ENCODE results near the gene COA1. TPM values are rescaled to one million over a fixed set of nuclear protein-coding genes. Genes with fewer than 3 reads are reported as not detected.
A peak's percentile ranks its signal among the peaks of the same experiment; 100 is the strongest.

Gene COA1
- total and polyA plus RNA-seq, 7 experiments from 2014 or later: 51.3 to 86.6 (median 67.0) TPM

GRCh38 chr7:43634384-43634783, 94.9 kb downstream of the COA1 start:
- no peak for ATAC-seq
- peaks cover 63 to 83% of the 10 kb centered on the region in 2 donors for H3K4me1 ChIP-seq (ENCODE audit: control insufficient read depth in 2 of 2, insufficient read depth in 2 of 2, low read length in 2 of 2)

GRCh38 chr7:43632746-43633145, 96.6 kb downstream of the COA1 start:
- Histone ChIP-seq H3K27me3 (ENCODE audit: control insufficient read depth in 2 of 2, insufficient read depth in 2 of 2, low read length in 2 of 2) (no peaks in the 10 kb centered on the region), H3K27ac (ENCODE audit: low read depth, low read length) (peak overlapping the region; percentile 53), H3K4me3 (ENCODE audit: low read length) (no peak overlapping the region), H3K4me1 (ENCODE audit: control insufficient read depth in 2 of 2, insufficient read depth in 2 of 2, low read length in 2 of 2) (peaks cover 52 to 75% of the 10 kb centered on the region in 2 donors), H3K9me3 (ENCODE audit: control insufficient read depth in 2 of 3, low read length in 3 of 3) (no peaks in the 10 kb centered on the region), H3K36me3 (ENCODE audit: control insufficient read depth in 2 of 3, insufficient read depth in 3 of 3, low read length in 3 of 3) (peaks cover 0 to 13% (median 7%) of the 10 kb centered on the region in 3 experiments)
- Mint-ChIP-seq H3K27me3 (no peaks in the 10 kb centered on the region), H3K4me1 (peaks cover 53 to 94% (median 80%) of the 10 kb centered on the region in 7 donors), H3K36me3 (peaks cover 14 to 62% (median 49%) of the 10 kb centered on the region in 5 donors), H3K9me3 (peaks cover 0 to 2% (median 0%) of the 10 kb centered on the region in 11 donors), H3K4me3 (peak overlapping the region in 9 of 10 donors; percentile 42 to 78 (median 69)), H3K27ac (peak overlapping the region in 8 of 9 donors; percentile 58 to 100 (median 92))
- ChIA-PET CTCF (interaction anchor here (0.8 to 1.6 kb wide), 4 partner anchors 12 to 67 kb away, joined by 3 to 8 read pairs (median 4); partner anchors contain the start of gene STK17A), POLR2A (interaction anchor here (0.6 to 15.9 kb wide), 11 partner anchors 12 to 65 kb away, joined by 3 to 210 read pairs (median 4); partner anchors contain the start of gene STK17A)
- no peak for DNase-seq
- intact Hi-C loops (cut with micrococcal nuclease): no loop called here
- ATAC-seq: no peak

More at GRCh38 chr7:43634384-43634783, 94.9 kb downstream of the COA1 start:
- Histone ChIP-seq H3K36me3 (ENCODE audit: control insufficient read depth in 2 of 3, insufficient read depth in 3 of 3, low read length in 3 of 3) (peaks cover 0 to 13% (median 13%) of the 10 kb centered on the region in 3 experiments), H3K27ac (ENCODE audit: low read depth, low read length) (peak overlapping the region; percentile 53), H3K27me3 (ENCODE audit: control insufficient read depth in 2 of 2, insufficient read depth in 2 of 2, low read length in 2 of 2) (no peaks in the 10 kb centered on the region), H3K4me3 (ENCODE audit: low read length) (no peak overlapping the region), H3K9me3 (ENCODE audit: control insufficient read depth in 2 of 3, low read length in 3 of 3) (no peaks in the 10 kb centered on the region)
- peaks cover 47 to 94% (median 89%) of the 10 kb centered on the region in 7 donors for H3K4me1 Mint-ChIP-seq
- no peaks in the 10 kb centered on the region for H3K27me3 Mint-ChIP-seq
- intact Hi-C loops (cut with micrococcal nuclease): no loop called here
- H3K9me3 Mint-ChIP-seq: peaks cover 0 to 2% (median 0%) of the 10 kb centered on the region in 11 donors
- peaks cover 19 to 56% (median 50%) of the 10 kb centered on the region in 5 donors for H3K36me3 Mint-ChIP-seq
- H3K4me3 Mint-ChIP-seq: peak overlapping the region in 6 of 10 donors; percentile 29 to 78 (median 63)
- DNase-seq: no peak
- H3K27ac Mint-ChIP-seq: peak overlapping the region in 7 of 9 donors; percentile 19 to 100 (median 92)
- POLR2A ChIA-PET: interaction anchor here (1.1 to 15.9 kb wide), 4 partner anchors 14 to 65 kb away, joined by 3 to 210 read pairs (median 4); partner anchors contain the start of gene STK17A
- CTCF ChIA-PET: interaction anchor here (0.6 to 1.6 kb wide), 5 partner anchors 14 to 226 kb away, joined by 3 to 8 read pairs (median 3); partner anchors contain the start of gene STK17A

GRCh38 chr7:43631559-43631958, 97.8 kb downstream of the COA1 start:
- CTCF ChIA-PET: interaction anchor here (1.1 kb wide), 2 partner anchors 49 to 68 kb away, joined by 3 to 5 read pairs; partner anchors contain the start of gene STK17A
- H3K9me3 Mint-ChIP-seq: peaks cover 0 to 4% (median 0%) of the 10 kb centered on the region in 11 donors
- peaks cover 9 to 65% (median 50%) of the 10 kb centered on the region in 5 donors for H3K36me3 Mint-ChIP-seq
- ATAC-seq (peak; percentile 54), DNase-seq (peak in 2 of 9 donors; percentile 36 to 42)
- peaks cover 49 to 94% (median 76%) of the 10 kb centered on the region in 7 donors for H3K4me1 Mint-ChIP-seq
- Histone ChIP-seq H3K27me3 (ENCODE audit: control insufficient read depth in 2 of 2, insufficient read depth in 2 of 2, low read length in 2 of 2) (no peaks in the 10 kb centered on the region), H3K4me1 (ENCODE audit: control insufficient read depth in 2 of 2, insufficient read depth in 2 of 2, low read length in 2 of 2) (peaks cover 44 to 71% of the 10 kb centered on the region in 2 donors), H3K27ac (ENCODE audit: low read depth, low read length) (peak overlapping the region; percentile 53), H3K36me3 (ENCODE audit: control insufficient read depth in 2 of 3, insufficient read depth in 3 of 3, low read length in 3 of 3) (peaks cover 0 to 18% (median 5%) of the 10 kb centered on the region in 3 experiments), H3K9me3 (ENCODE audit: control insufficient read depth in 2 of 3, low read length in 3 of 3) (no peaks in the 10 kb centered on the region), H3K4me3 (ENCODE audit: low read length) (no peak overlapping the region)
- intact Hi-C loops (cut with micrococcal nuclease): loop anchor here in 1 of 2 donors (1.0 kb wide), 1 partner anchor 17 kb away; no protein-coding TSS in a partner anchor
- peak overlapping the region in 8 of 9 donors; percentile 64 to 100 (median 92) for H3K27ac Mint-ChIP-seq
- peak overlapping the region; percentile 40 to 78 (median 68) for H3K4me3 Mint-ChIP-seq
- H3K27me3 Mint-ChIP-seq: no peaks in the 10 kb centered on the region
- POLR2A ChIA-PET: interaction anchor here (1.0 to 15.9 kb wide), 5 partner anchors 13 to 68 kb away, joined by 3 to 210 read pairs (median 4); no protein-coding TSS in a partner anchor

GRCh38 chr7:43630482-43630881, 98.8 kb downstream of the COA1 start:
- intact Hi-C loops (cut with micrococcal nuclease): no loop called here
- Mint-ChIP-seq H3K27ac (peak overlapping the region in 8 of 9 donors; percentile 38 to 100 (median 92)), H3K4me3 (peak overlapping the region in 9 of 10 donors; percentile 42 to 80 (median 73)), H3K4me1 (peaks cover 50 to 95% (median 76%) of the 10 kb centered on the region in 7 donors), H3K36me3 (peaks cover 11 to 67% (median 55%) of the 10 kb centered on the region in 5 donors), H3K9me3 (peaks cover 0 to 4% (median 0%) of the 10 kb centered on the region in 11 donors), H3K27me3 (no peaks in the 10 kb centered on the region)
- ChIA-PET CTCF (interaction anchor here (1.0 to 2.2 kb wide), 4 partner anchors 18 to 48 kb away, joined by 3 to 13 read pairs (median 6); partner anchors contain the start of gene STK17A), POLR2A (interaction anchor here (0.6 to 15.9 kb wide), 7 partner anchors 9 to 69 kb away, joined by 3 to 210 read pairs (median 5); no protein-coding TSS in a partner anchor)
- no peaks in the 10 kb centered on the region for H3K9me3 ChIP-seq (ENCODE audit: control insufficient read depth in 2 of 3, low read length in 3 of 3)
- DNase-seq (no peak), ATAC-seq (no peak)
- no peaks in the 10 kb centered on the region for H3K27me3 ChIP-seq (ENCODE audit: control insufficient read depth in 2 of 2, insufficient read depth in 2 of 2, low read length in 2 of 2)
- H3K4me1 ChIP-seq (ENCODE audit: control insufficient read depth in 2 of 2, insufficient read depth in 2 of 2, low read length in 2 of 2): peaks cover 48 to 71% of the 10 kb centered on the region in 2 donors
- peaks cover 0 to 16% (median 7%) of the 10 kb centered on the region in 3 experiments for H3K36me3 ChIP-seq (ENCODE audit: control insufficient read depth in 2 of 3, insufficient read depth in 3 of 3, low read length in 3 of 3)
- H3K27ac ChIP-seq (ENCODE audit: low read depth, low read length): peak overlapping the region; percentile 53
- H3K4me3 ChIP-seq (ENCODE audit: low read length): no peak overlapping the region

GRCh38 chr7:43629857-43630256, 99.5 kb downstream of the COA1 start:
- H3K4me1 Mint-ChIP-seq: peaks cover 47 to 97% (median 79%) of the 10 kb centered on the region in 7 donors
- H3K4me1 ChIP-seq (ENCODE audit: control insufficient read depth in 2 of 2, insufficient read depth in 2 of 2, low read length in 2 of 2): peaks cover 51 to 73% of the 10 kb centered on the region in 2 donors
- peaks cover 0 to 4% (median 0%) of the 10 kb centered on the region in 11 donors for H3K9me3 Mint-ChIP-seq
- ATAC-seq (no peak), DNase-seq (no peak)
- no peaks in the 10 kb centered on the region for H3K9me3 ChIP-seq (ENCODE audit: control insufficient read depth in 2 of 3, low read length in 3 of 3)
- peak overlapping the region in 6 of 9 donors; percentile 84 to 93 (median 88) for H3K27ac Mint-ChIP-seq
- no peaks in the 10 kb centered on the region for H3K27me3 Mint-ChIP-seq
- H3K36me3 ChIP-seq (ENCODE audit: control insufficient read depth in 2 of 3, insufficient read depth in 3 of 3, low read length in 3 of 3): peaks cover 0 to 13% (median 11%) of the 10 kb centered on the region in 3 experiments
- H3K36me3 Mint-ChIP-seq: peaks cover 14 to 69% (median 59%) of the 10 kb centered on the region in 5 donors
- POLR2A ChIA-PET: interaction anchor here (0.6 to 15.9 kb wide), 9 partner anchors 8 to 70 kb away, joined by 3 to 210 read pairs (median 5); partner anchors contain the start of gene STK17A
- peak overlapping the region; percentile 61 for H3K27ac ChIP-seq (ENCODE audit: low read depth, low read length)
- no peaks in the 10 kb centered on the region for H3K27me3 ChIP-seq (ENCODE audit: control insufficient read depth in 2 of 2, insufficient read depth in 2 of 2, low read length in 2 of 2)
- peak overlapping the region in 7 of 10 donors; percentile 19 to 74 (median 54) for H3K4me3 Mint-ChIP-seq
- CTCF ChIA-PET: interaction anchor here (0.8 to 5.3 kb wide), 7 partner anchors 10 to 70 kb away, joined by 3 to 35 read pairs (median 4); partner anchors contain the start of gene STK17A
- no peak overlapping the region for H3K4me3 ChIP-seq (ENCODE audit: low read length)
- intact Hi-C loops (cut with micrococcal nuclease): no loop called here

GRCh38 chr7:43628431-43628830, 100.9 kb downstream of the COA1 start:
- POLR2A ChIA-PET: interaction anchor here (0.6 to 15.9 kb wide), 7 partner anchors 10 to 71 kb away, joined by 3 to 210 read pairs (median 4); no protein-coding TSS in a partner anchor
- Histone ChIP-seq H3K27ac (ENCODE audit: low read depth, low read length) (peak overlapping the region; percentile 61), H3K36me3 (ENCODE audit: control insufficient read depth in 2 of 3, insufficient read depth in 3 of 3, low read length in 3 of 3) (peaks cover 10 to 15% (median 11%) of the 10 kb centered on the region in 3 experiments), H3K4me3 (ENCODE audit: low read length) (no peak overlapping the region), H3K27me3 (ENCODE audit: control insufficient read depth in 2 of 2, insufficient read depth in 2 of 2, low read length in 2 of 2) (no peaks in the 10 kb centered on the region), H3K9me3 (ENCODE audit: control insufficient read depth in 2 of 3, low read length in 3 of 3) (no peaks in the 10 kb centered on the region), H3K4me1 (ENCODE audit: control insufficient read depth in 2 of 2, insufficient read depth in 2 of 2, low read length in 2 of 2) (peaks cover 58 to 78% of the 10 kb centered on the region in 2 donors)
- CTCF ChIA-PET: interaction anchor here (1.1 to 5.3 kb wide), 4 partner anchors 9 to 71 kb away, joined by 4 to 35 read pairs (median 6); partner anchors contain the start of gene STK17A
- DNase-seq: no peak
- peaks cover 0 to 4% (median 0%) of the 10 kb centered on the region in 11 donors for H3K9me3 Mint-ChIP-seq
- H3K27me3 Mint-ChIP-seq: no peaks in the 10 kb centered on the region
- no peak for ATAC-seq
- H3K4me3 Mint-ChIP-seq: peak overlapping the region in 7 of 10 donors; percentile 14 to 74 (median 54)
- intact Hi-C loops (cut with micrococcal nuclease): loop anchor here in 1 of 2 donors (1.0 kb wide), 2 partner anchors 9 kb away; no protein-coding TSS in a partner anchor
- peak overlapping the region in 6 of 9 donors; percentile 84 to 93 (median 88) for H3K27ac Mint-ChIP-seq
- H3K36me3 Mint-ChIP-seq: peaks cover 13 to 69% (median 58%) of the 10 kb centered on the region in 5 donors
- peaks cover 33 to 97% (median 78%) of the 10 kb centered on the region in 7 donors for H3K4me1 Mint-ChIP-seq

Data from naive thymus-derived CD4-positive, alpha-beta T cell (primary cell).